Astrocyte of the hippocampus (primary cell): ENCODE measurements around the gene GPR135.

ENCODE experiments used
- DNase-seq: peaks from one replicate; pipeline ENCODE4 v3.0.0; 2011; ENCODE audit warnings: low read depth, low spot score

The GPR135 gene

GRCh38 chr14:59465316-59466135 lies at the start of gene GPR135:
GPR135 (minus strand) TSS chr14:59465380; CDS start chr14:59465226, 154 bp downstream.
- DNase-seq = no peak

GRCh38 chr14:59511916-59512575 lies 46.9 kb upstream of the GPR135 start:
- DNase-seq = peak; percentile 28

- DNase-seq = no peak
These were observed 45.8 kb upstream of the GPR135 start for GRCh38 chr14:59510966-59511365.

- DNase-seq = no peak
These were observed 44.8 kb upstream of the GPR135 start for GRCh38 chr14:59510001-59510400.

GRCh38 chr14:59509101-59509500 lies 43.9 kb upstream of the GPR135 start:
- no peak for DNase-seq

- DNase-seq = no peak
These were observed 42.5 kb upstream of the GPR135 start for GRCh38 chr14:59507752-59508103.

- peak; percentile 72 for DNase-seq
These were observed 42.0 kb upstream of the GPR135 start for GRCh38 chr14:59507063-59507751.

GRCh38 chr14:59503256-59503655 lies 38.1 kb upstream of the GPR135 start:
- DNase-seq = no peak

- DNase-seq = no peak
These were observed 35.6 kb upstream of the GPR135 start for GRCh38 chr14:59500732-59501131.

GRCh38 chr14:59492384-59492783 lies 27.2 kb upstream of the GPR135 start:
- no peak for DNase-seq

- DNase-seq = no peak
These were observed 25.6 kb upstream of the GPR135 start for GRCh38 chr14:59490756-59491155.

GRCh38 chr14:59484639-59485175 lies 19.5 kb upstream of the GPR135 start:
- no peak for DNase-seq

- peak; percentile 99 for DNase-seq
These were observed 18.8 kb upstream of the GPR135 start, which contains the start of the genes JKAMP and L3HYPDH for GRCh38 chr14:59483819-59484638. JKAMP (plus strand) TSS chr14:59484517; CDS start chr14:59484590, 73 bp downstream. L3HYPDH (minus strand) TSS chr14:59484408; CDS start chr14:59484316, 92 bp downstream.

- DNase-seq = peak; percentile 83
These were observed 18.2 kb upstream of the GPR135 start for GRCh38 chr14:59483363-59483762.

- peak; percentile 94 for DNase-seq
These were observed 17.6 kb upstream of the GPR135 start for GRCh38 chr14:59482541-59483331.

GRCh38 chr14:59481871-59482540 lies 16.8 kb upstream of the GPR135 start:
- DNase-seq = peak; percentile 42

GRCh38 chr14:59481407-59481806 lies 16.2 kb upstream of the GPR135 start:
- DNase-seq = no peak

- DNase-seq = no peak
These were observed 15.0 kb upstream of the GPR135 start for GRCh38 chr14:59480166-59480565.

GRCh38 chr14:59478540-59478939 lies 13.4 kb upstream of the GPR135 start:
- DNase-seq = no peak

GRCh38 chr14:59475709-59476108 lies 10.5 kb upstream of the GPR135 start:
- no peak for DNase-seq
